ENCODE measurements around the gene DUSP16. TPM values are rescaled to one million over a fixed set of nuclear protein-coding genes. Genes with fewer than 3 reads are reported as not detected.

DUSP16 gene
- total RNA-seq, 4 donors from 2014 or later = 7.5 to 21.4 (median 14.6) TPM

DNA sequence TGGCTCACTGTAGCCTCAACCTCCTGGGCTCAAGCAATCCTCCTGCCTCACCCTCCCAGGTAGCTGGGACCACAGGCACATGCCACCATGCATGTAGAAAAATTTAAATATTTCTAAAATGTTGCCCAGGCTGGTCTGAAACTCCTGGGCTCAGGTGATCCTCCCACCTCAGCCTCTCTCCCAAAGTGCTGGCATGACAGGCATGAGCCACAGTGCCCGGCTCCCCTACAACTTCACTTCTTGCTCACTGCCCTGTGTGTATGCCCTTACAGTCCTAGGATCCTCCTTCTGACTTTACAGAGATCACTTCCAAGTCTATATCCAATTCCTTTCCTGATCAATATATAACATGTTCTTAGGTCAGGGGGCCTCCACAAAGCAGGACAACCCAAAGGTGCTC, 25.2 kb upstream of the DUSP16 start:
- TF ChIP-seq, protein P1, sequence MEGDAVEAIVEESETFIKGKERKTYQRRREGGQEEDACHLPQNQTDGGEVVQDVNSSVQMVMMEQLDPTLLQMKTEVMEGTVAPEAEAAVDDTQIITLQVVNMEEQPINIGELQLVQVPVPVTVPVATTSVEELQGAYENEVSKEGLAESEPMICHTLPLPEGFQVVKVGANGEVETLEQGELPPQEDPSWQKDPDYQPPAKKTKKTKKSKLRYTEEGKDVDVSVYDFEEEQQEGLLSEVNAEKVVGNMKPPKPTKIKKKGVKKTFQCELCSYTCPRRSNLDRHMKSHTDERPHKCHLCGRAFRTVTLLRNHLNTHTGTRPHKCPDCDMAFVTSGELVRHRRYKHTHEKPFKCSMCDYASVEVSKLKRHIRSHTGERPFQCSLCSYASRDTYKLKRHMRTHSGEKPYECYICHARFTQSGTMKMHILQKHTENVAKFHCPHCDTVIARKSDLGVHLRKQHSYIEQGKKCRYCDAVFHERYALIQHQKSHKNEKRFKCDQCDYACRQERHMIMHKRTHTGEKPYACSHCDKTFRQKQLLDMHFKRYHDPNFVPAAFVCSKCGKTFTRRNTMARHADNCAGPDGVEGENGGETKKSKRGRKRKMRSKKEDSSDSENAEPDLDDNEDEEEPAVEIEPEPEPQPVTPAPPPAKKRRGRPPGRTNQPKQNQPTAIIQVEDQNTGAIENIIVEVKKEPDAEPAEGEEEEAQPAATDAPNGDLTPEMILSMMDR (IDR thresholded peaks at IDR 0.05; ENCODE audit: low read depth) = no peak

DNA sequence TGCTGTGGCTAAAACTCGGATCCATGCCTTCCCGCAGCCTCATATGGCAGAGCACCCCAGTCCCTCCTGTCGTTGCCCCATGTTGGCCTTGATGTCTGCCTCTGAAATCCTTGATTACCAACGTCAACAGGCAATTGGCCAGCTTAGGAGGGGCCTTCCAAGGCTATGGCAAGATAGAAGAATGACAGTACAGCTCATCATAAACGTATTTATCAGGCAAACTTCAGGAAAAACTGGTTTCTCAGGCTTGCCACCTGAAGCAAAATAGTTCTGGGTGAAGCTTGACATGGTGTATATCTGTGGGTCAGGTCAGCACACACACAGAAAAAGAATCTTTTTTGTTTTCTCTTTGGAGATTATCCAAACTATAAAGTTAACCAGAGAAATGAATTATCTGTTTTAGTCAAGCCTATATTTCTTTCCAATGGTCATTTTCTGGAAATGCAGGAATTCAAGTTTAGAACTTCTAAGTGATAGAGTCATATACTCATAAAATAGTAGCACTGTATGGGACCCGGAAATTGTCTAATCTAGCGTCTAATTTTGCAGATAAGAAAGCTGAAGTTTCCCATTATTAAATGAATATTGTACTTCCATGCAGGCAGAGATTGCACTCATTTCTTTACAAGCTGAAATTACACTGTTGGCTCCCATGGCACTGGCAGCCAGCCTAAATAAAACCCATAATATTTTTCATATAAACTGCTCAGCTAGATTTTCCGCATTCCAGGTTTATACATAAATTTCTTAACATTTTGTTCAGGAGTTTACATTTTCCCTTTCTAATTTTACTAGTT, 24.4 kb upstream of the DUSP16 start:
- TF ChIP-seq, protein P1 (IDR thresholded peaks at IDR 0.05; ENCODE audit: low read depth) = no peak

DNA sequence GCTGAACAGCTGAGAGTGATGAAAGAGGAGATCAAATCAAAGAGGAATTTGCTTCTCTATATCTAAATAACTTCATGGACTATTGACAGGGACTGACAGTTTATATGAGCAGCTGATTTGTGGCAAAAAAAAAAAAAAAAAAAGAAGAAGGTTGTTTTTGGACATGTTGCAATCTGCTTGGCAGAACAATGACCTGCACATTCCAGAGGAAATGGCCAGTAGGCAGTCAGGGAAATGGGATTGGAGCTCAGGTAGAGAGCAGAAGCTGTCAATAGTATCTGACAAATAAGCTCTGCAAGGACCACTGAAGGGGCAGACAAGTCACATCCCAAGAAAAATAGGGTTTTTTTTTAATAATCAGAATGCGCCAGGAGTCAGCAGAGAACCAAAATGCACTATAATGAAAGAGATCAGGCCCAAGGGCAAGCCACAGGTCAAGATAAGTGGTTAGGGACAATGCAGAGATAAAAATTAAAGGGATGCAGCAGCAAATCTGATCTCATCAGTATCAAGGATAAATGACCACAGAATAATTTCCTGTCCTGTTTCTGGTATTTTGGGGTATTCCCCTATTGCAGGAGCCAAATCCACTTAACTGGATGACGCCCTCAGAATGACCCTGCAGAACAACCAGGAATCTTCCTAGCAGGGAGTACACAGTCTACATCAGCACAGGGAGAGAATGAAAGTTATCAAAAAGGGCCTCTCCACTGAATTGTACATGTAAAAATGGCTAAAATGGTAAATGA, 22.6 kb upstream of the DUSP16 start:
- TF ChIP-seq, protein P1 (IDR thresholded peaks at IDR 0.05; ENCODE audit: low read depth) = no peak

DNA sequence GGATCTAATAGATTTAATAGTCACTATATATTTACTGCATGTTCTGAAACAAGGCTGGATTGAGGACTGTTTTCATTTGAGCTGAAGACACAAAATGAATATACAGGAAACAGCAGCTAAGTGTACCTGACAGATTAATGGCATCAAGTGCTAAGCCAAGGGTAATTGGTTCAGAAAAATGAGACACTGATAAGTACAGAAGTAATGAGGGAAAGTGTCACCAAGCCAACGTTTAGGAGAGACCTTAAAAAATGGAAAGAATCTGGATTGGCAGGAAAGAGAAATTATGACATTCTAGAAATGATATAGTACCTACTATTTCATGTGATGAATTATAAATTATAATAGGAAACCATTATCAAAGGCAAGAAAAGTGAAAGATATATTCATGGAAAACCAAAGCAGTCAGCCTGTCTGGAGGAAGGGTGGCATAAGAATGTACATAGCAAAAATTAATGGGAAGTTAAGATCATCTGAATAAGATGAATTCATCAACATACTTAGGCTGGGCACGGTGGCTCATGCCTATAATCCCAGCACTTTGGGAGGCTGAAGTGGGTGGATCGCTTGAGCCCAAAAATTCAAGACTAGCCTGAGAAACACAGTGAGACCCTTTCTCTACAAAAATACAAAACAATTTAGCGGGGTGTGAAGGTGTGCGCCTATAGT, 21.0 kb upstream of the DUSP16 start:
- TF ChIP-seq, protein P1 (IDR thresholded peaks at IDR 0.05; ENCODE audit: low read depth) = no peak

DNA sequence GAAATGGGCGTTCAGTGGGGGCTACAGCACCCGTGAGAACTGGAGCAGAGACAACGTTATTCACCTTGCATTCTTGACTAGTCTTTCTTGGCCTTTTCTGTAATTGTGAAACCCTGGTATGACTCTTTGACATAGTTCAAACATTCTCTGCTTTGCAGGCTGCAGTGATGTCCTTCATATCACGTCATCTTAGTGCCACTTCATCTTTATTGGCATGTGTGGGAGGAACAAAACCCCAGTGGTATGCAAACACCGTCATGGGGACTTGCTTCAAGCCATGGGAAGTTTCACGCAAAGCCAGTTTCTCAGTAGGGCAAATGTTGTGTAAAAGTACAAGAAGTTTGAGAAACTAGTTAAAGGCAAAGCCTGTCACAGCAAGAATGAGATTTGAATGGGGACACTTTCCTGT, 20.2 kb upstream of the DUSP16 start:
- TF ChIP-seq, protein P1 (IDR thresholded peaks at IDR 0.05; ENCODE audit: low read depth) = no peak

DNA sequence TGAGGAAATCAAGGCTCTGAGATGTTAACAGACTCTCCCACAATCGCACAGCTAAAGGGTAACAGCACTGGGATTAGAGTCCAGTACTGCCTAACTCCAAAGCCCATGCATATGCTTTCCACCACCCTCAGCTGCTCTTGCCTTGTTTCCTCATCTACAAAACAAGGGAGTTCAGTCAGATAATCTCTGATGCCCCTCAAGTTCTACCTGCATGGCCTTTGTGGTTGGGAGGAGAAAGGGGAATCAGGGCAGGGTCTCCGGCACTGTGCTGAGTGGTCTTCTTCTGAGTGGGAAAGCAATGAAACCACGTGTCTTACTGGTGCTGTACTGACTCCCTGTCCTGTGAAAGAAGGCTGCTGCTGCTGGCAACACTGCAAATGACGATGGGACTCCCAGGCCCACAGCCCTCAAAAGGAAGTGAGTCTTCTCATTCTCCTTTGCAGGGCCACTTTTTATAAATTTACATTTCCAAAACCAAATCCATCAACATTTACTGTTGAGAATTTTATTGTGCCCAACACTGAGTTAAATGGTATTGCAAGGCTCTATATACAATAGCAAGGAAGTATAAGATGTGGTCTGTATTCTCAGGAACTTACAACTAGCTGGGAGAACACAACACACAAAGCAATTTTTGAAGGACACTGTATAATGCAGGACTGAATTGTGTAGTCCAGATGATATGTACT, 19.7 kb upstream of the DUSP16 start:
- TF ChIP-seq, protein P1 (IDR thresholded peaks at IDR 0.05; ENCODE audit: low read depth) = no peak
